SKM-1 (cell line): ENCODE data around the gene RNASE11.

Experiments used
- DNase-seq: peaks from one replicate; lab custom pipeline; 2025; ENCODE audit not compliant: unreplicated experiment; lab: John Stamatoyannopoulos, UW

The RNASE11 gene

DNA sequence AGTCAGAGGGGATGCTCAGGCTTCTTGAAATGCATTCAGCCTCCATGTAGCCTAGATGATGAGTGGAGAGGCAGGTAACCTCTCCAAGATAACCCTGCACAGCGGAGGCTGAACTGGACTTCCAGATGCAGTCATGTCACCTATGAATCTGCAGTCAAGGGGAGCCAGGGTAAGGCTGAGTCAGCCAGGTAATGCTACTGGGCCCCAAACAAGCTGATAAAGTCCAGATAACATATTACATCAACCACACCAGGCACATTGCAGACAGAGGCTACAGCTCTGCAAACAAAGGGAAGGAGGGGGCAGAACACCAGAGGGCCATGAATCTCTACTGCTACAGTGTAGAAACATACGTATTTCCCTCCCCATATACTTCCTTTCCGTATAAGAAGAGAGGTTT is 40.9 kb downstream of the RNASE11 start:
- DNase-seq, result no peak

GRCh38 chr14:20539906-20540305 is 47.9 kb downstream of the RNASE11 start:
- DNase-seq, result no peak
